ENCODE results near the gene ENPP1.

ENPP1 gene

DNA sequence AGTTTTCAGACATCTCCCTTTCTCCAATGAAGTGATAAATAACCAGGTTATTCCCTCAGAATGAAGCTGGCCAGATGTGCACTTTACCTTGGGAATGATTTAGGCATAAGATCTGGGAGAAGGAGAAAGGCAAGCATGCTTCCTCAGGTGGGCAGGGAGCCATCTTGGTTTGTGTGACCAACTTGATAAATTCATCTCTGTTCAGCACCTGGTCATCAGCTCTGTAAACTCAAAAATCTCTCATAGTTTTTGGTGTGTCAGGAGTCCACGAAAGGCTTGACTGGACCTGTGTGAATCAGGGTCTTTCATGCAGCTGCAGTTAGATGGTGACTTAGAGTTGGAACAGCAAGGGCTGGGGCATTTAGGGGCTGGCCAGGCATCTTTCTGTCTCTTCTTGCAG is 24.5 kb downstream of the ENPP1 start:
- Histone ChIP-seq H3K27ac (no peak overlapping the region), H3K36me3 (ENCODE audit: control insufficient read depth, insufficient read depth, low read length) (no peaks in the 10 kb centered on the region), H3K79me2 (peaks cover 23% of the 10 kb centered on the region), H3K9ac (no peak overlapping the region), H3K4me3 (ENCODE audit: low read depth, low read length) (no peak overlapping the region), H3K4me2 (ENCODE audit: low read length) (no peak overlapping the region), H3K27me3 (ENCODE audit: control insufficient read depth, insufficient read depth, low read length) (no peaks in the 10 kb centered on the region), H2AFZ (no peak overlapping the region), H3K9me3 (ENCODE audit: control insufficient read depth, low read length) (no peaks in the 10 kb centered on the region), H3K4me1 (peaks cover 33% of the 10 kb centered on the region)
- TF ChIP-seq CTCF (IDR thresholded peaks at IDR 0.05): no peak

GRCh38 chr6:131838051-131838450 is 30.2 kb downstream of the ENPP1 start:
- peak overlapping the region; percentile 9 for H3K4me2 ChIP-seq (ENCODE audit: low read length)
- H3K36me3 ChIP-seq (ENCODE audit: control insufficient read depth, insufficient read depth, low read length): no peaks in the 10 kb centered on the region
- H2AFZ ChIP-seq: no peak overlapping the region
- H3K4me3 ChIP-seq (ENCODE audit: low read depth, low read length): no peak overlapping the region
- H3K4me1 ChIP-seq: peaks cover 17% of the 10 kb centered on the region
- peaks cover 23% of the 10 kb centered on the region for H3K79me2 ChIP-seq
- no peaks in the 10 kb centered on the region for H3K27me3 ChIP-seq (ENCODE audit: control insufficient read depth, insufficient read depth, low read length)
- H3K9ac ChIP-seq: no peak overlapping the region
- no peak overlapping the region for H3K27ac ChIP-seq
- no peak for TF ChIP-seq CTCF (IDR thresholded peaks at IDR 0.05)
- H3K9me3 ChIP-seq (ENCODE audit: control insufficient read depth, low read length): no peaks in the 10 kb centered on the region

DNA sequence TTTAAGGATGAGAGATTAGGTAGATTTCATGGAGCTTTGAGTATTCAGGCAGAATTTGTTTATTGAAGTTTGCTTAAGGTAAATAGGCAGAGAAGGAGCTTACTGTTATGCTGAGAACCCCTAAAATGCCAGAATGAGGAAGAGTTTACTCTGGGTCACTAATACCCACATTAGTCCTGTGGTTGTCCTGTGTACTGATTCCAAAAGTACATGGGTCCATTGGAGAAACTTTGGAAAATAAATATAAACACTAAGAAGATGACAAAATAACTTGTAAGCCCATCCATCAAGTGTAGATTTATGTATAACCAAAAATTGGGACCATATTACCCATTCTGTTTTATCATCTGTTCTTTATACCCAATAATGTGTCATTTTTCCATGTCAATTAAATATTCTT is 31.6 kb downstream of the ENPP1 start:
- Histone ChIP-seq H3K27me3 (ENCODE audit: control insufficient read depth, insufficient read depth, low read length) (no peaks in the 10 kb centered on the region), H3K4me1 (peaks cover 17% of the 10 kb centered on the region), H3K36me3 (ENCODE audit: control insufficient read depth, insufficient read depth, low read length) (no peaks in the 10 kb centered on the region), H3K9me3 (ENCODE audit: control insufficient read depth, low read length) (no peaks in the 10 kb centered on the region), H2AFZ (no peak overlapping the region), H3K4me2 (ENCODE audit: low read length) (no peak overlapping the region), H3K79me2 (peaks cover 24% of the 10 kb centered on the region), H3K9ac (no peak overlapping the region), H3K4me3 (ENCODE audit: low read depth, low read length) (no peak overlapping the region), H3K27ac (no peak overlapping the region)
- no peak for TF ChIP-seq CTCF (IDR thresholded peaks at IDR 0.05)

GRCh38 chr6:131840441-131840840 is 32.6 kb downstream of the ENPP1 start:
- Histone ChIP-seq H2AFZ (no peak overlapping the region), H3K9ac (no peak overlapping the region), H3K9me3 (ENCODE audit: control insufficient read depth, low read length) (no peaks in the 10 kb centered on the region), H3K27ac (no peak overlapping the region), H3K4me2 (ENCODE audit: low read length) (no peak overlapping the region), H3K4me3 (ENCODE audit: low read depth, low read length) (no peak overlapping the region), H3K79me2 (peaks cover 25% of the 10 kb centered on the region), H3K36me3 (ENCODE audit: control insufficient read depth, insufficient read depth, low read length) (no peaks in the 10 kb centered on the region), H3K27me3 (ENCODE audit: control insufficient read depth, insufficient read depth, low read length) (no peaks in the 10 kb centered on the region), H3K4me1 (peaks cover 17% of the 10 kb centered on the region)
- no peak for TF ChIP-seq CTCF (IDR thresholded peaks at IDR 0.05)

GRCh38 chr6:131840936-131841583 is 33.2 kb downstream of the ENPP1 start:
- Histone ChIP-seq H3K79me2 (peaks cover 31% of the 10 kb centered on the region), H3K9me3 (ENCODE audit: control insufficient read depth, low read length) (no peaks in the 10 kb centered on the region), H2AFZ (no peak overlapping the region), H3K27ac (no peak overlapping the region), H3K9ac (no peak overlapping the region), H3K4me1 (peaks cover 17% of the 10 kb centered on the region), H3K4me2 (ENCODE audit: low read length) (peak overlapping the region; percentile 28), H3K4me3 (ENCODE audit: low read depth, low read length) (no peak overlapping the region), H3K27me3 (ENCODE audit: control insufficient read depth, insufficient read depth, low read length) (no peaks in the 10 kb centered on the region), H3K36me3 (ENCODE audit: control insufficient read depth, insufficient read depth, low read length) (no peaks in the 10 kb centered on the region)
- TF ChIP-seq CTCF (IDR thresholded peaks at IDR 0.05): no peak
